Measurements from ENCODE around the gene CSAD. TPM values are rescaled to one million over a fixed set of nuclear protein-coding genes. Genes with fewer than 3 reads are reported as not detected.
"Not testable (repeated sequence)": the region's sequence is repeated elsewhere in the genome, so short reads cannot be mapped to it uniquely, and the experiment has no call there.

The CSAD gene
- total and polyA plus RNA-seq, 8 donors: 10.1 to 83.2 (median 21.4) TPM

DNA sequence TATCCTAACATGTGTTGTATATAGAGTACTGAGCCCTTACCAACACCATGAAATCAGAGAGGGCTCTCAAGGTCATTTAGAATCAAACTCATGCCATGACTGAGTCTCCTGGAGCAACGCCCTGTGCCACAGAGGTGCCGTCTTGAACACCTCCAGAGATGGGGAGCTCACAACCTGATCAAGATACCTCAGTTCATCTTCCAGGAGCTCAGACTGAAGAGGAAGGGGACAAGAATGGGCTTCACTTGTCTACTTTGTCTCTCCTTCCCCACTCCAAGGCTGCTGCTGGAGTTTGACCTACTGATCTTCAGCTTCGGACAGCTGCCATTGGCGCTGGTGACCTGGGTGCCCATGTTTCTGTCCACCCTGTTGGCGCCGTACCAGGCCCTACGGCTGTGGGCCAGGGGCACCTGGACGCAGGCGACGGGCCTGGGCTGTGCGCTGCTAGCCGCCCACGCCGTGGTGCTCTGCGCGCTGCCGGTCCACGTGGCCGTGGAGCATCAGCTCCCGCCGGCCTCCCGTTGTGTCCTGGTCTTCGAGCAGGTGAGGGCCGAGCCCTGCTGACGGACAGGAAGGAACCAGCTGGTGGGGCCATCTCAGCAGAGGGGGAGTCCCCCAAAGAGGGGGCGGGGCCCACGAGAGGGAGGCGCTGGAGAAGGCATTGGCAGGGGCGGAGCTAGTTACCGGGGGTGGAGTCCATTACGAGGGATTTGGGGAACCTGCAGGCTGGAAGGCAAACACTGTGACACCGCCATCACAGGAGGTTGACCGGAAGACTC lies 65.4 kb downstream of the CSAD start:
- H3K36me3 ChIP-seq: no peaks in the 10 kb centered on the region
- no peak for ATAC-seq
- no peak overlapping the region for H3K4me3 ChIP-seq
- FAIRE-seq: no peak
- WGBS, 2 donors: 89 to 93% methylated on average over 33 of the region's 33 CpGs
- no peak for DNase-seq
- no peaks in the 10 kb centered on the region for H3K27me3 ChIP-seq
- no peaks in the 10 kb centered on the region for H3K4me1 ChIP-seq
- TF ChIP-seq CTCF (IDR thresholded peaks at IDR 0.05): no peak
- H3K27ac ChIP-seq: no peak overlapping the region
- intact Hi-C loops (cut with DNase I): no loop called here
- H3K9me3 ChIP-seq: no peaks in the 10 kb centered on the region

- H3K9me3 ChIP-seq: no peaks in the 10 kb centered on the region
- H3K4me3 ChIP-seq: no peak overlapping the region
- ATAC-seq (no peak), DNase-seq (no peak), FAIRE-seq (no peak)
- no peak overlapping the region for H3K27ac ChIP-seq
- H3K36me3 ChIP-seq: no peaks in the 10 kb centered on the region
- no peak for TF ChIP-seq CTCF (IDR thresholded peaks at IDR 0.05)
- intact Hi-C loops (cut with DNase I): no loop called here
- no peaks in the 10 kb centered on the region for H3K27me3 ChIP-seq
- no peaks in the 10 kb centered on the region for H3K4me1 ChIP-seq
Measured at GRCh38 chr12:53113951-53114350, 66.8 kb downstream of the CSAD start.

GRCh38 chr12:53113136-53113705 lies 67.5 kb downstream of the CSAD start:
- ATAC-seq: no peak
- Histone ChIP-seq H3K4me3 (no peak overlapping the region), H3K4me1 (no peaks in the 10 kb centered on the region), H3K27me3 (no peaks in the 10 kb centered on the region), H3K36me3 (no peaks in the 10 kb centered on the region), H3K27ac (no peak overlapping the region), H3K9me3 (no peaks in the 10 kb centered on the region)
- no peak for TF ChIP-seq CTCF (IDR thresholded peaks at IDR 0.05)
- intact Hi-C loops (cut with DNase I): no loop called here
- FAIRE-seq: no peak
- 85 to 87% methylated on average over 12 of the region's 12 CpGs for WGBS, 2 donors
- no peak for DNase-seq

DNA sequence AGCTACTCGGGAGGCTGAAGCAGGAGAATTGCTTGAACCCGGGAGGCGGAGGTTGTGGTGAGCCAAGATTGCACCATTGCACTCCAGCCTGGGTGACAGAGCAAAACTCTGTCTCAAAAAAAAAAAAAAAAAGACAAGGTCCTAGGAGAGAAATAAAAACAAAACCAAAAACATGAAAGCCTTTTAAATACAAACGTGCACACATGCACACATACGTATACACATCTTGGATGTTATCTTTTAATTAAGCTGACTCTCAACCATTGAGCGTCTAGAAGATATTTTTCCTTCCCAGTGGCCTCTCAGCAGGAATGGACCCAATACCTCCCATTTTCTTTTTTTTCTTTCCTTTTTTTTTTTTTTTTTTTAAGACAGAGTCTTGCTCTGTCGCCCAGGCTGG lies 68.3 kb downstream of the CSAD start:
- intact Hi-C loops (cut with DNase I); H3K4me1 ChIP-seq; H3K36me3 ChIP-seq; ATAC-seq; H3K27ac ChIP-seq; H3K9me3 ChIP-seq; FAIRE-seq; H3K4me3 ChIP-seq; DNase-seq; H3K27me3 ChIP-seq: not testable (repeated sequence)
- WGBS, 2 donors: 88 to 92% methylated on average over 6 to 7 of the region's 7 CpGs

Other genes with a start within 250 kb of the CSAD start
- gene KRT18, start 231.8 kb downstream of the CSAD start, total RNA-seq: 100 to 1,000 TPM; 309 to 595 (median 384) TPM
- 100 to 1,000 TPM; 526 to 610 TPM for gene KRT18, start 231.8 kb downstream of the CSAD start, polyA plus RNA-seq
- 100 to 1,000 TPM; 343 to 522 (median 446) TPM for gene EIF4B, start 174.5 kb downstream of the CSAD start, total RNA-seq
- 10 to 100 TPM; 72.8 to 88.6 TPM for gene EIF4B, start 174.5 kb downstream of the CSAD start, polyA plus RNA-seq
- gene TNS2, start 130.9 kb downstream of the CSAD start, total RNA-seq: 10 to 100 TPM; 22.7 to 52.6 (median 28.2) TPM
- gene TNS2, start 130.9 kb downstream of the CSAD start, polyA plus RNA-seq: 100 to 1,000 TPM; 135 to 183 TPM
- gene SPRYD3, start 101.5 kb downstream of the CSAD start, total RNA-seq: 10 to 100 TPM; 37.1 to 47.2 (median 40.1) TPM
- 10 to 100 TPM; 25.7 to 36.1 TPM for gene SPRYD3, start 101.5 kb downstream of the CSAD start, polyA plus RNA-seq
- gene IGFBP6, start 83.3 kb downstream of the CSAD start, total RNA-seq: 10 to 100 TPM in 3 of 6 donors, 1 to 10 TPM in 3; 2.2 to 21.8 (median 9.2) TPM
- 10 to 100 TPM; 24.5 to 32.8 TPM for gene IGFBP6, start 83.3 kb downstream of the CSAD start, polyA plus RNA-seq
- gene SOAT2, start 77.4 kb downstream of the CSAD start, total RNA-seq: under 1 TPM in 2 of 6 donors, not detected in 4; 0.09 to 0.18 TPM
- under 1 TPM; 0.15 to 0.54 TPM for gene SOAT2, start 77.4 kb downstream of the CSAD start, polyA plus RNA-seq
- 10 to 100 TPM; 13.3 to 33.1 (median 19.8) TPM for gene ZNF740, start 203 bp downstream of the CSAD start, total RNA-seq
- 1 to 10 TPM; 5.2 to 7.6 TPM for gene ZNF740, start 203 bp downstream of the CSAD start, polyA plus RNA-seq
- gene ITGB7, start 26.3 kb upstream of the CSAD start, total RNA-seq: 1 to 10 TPM; 1.1 to 1.7 (median 1.4) TPM
- gene ITGB7, start 26.3 kb upstream of the CSAD start, polyA plus RNA-seq: 1 to 10 TPM; 1.6 to 1.8 TPM
- gene RARG, start 51.3 kb upstream of the CSAD start, total RNA-seq: 10 to 100 TPM in 2 of 6 donors, 1 to 10 TPM in 4; 4.4 to 18.7 (median 7.4) TPM
- 10 to 100 TPM; 10.3 to 11.7 TPM for gene RARG, start 51.3 kb upstream of the CSAD start, polyA plus RNA-seq
- under 1 TPM; 0.09 to 0.81 (median 0.50) TPM for gene ESPL1, start 87.4 kb upstream of the CSAD start, total RNA-seq
- gene ESPL1, start 87.4 kb upstream of the CSAD start, polyA plus RNA-seq: under 1 TPM; 0.09 to 0.27 TPM
- gene PFDN5, start 114.6 kb upstream of the CSAD start, total RNA-seq: 100 to 1,000 TPM; 203 to 247 (median 231) TPM
- 100 to 1,000 TPM; 874 to 875 TPM for gene PFDN5, start 114.6 kb upstream of the CSAD start, polyA plus RNA-seq
- gene MYG1, start 118.8 kb upstream of the CSAD start, total RNA-seq: 10 to 100 TPM; 25.4 to 34.1 (median 30.6) TPM
- 10 to 100 TPM; 58.1 to 76.9 TPM for gene MYG1, start 118.8 kb upstream of the CSAD start, polyA plus RNA-seq
- 10 to 100 TPM; 18.6 to 37.0 (median 22.6) TPM for gene AAAS, start 140.7 kb upstream of the CSAD start, total RNA-seq
- gene AAAS, start 140.7 kb upstream of the CSAD start, polyA plus RNA-seq: 10 to 100 TPM; 51.7 to 61.1 TPM
- gene SP7, start 155.4 kb upstream of the CSAD start, total RNA-seq: not detected
- gene SP7, start 155.4 kb upstream of the CSAD start, polyA plus RNA-seq: not detected
- gene SP1, start 199.3 kb upstream of the CSAD start, total RNA-seq: 10 to 100 TPM; 25.1 to 48.4 (median 32.5) TPM
- 10 to 100 TPM in 1 of 2 donors, 1 to 10 TPM in 1; 8.4 to 10.8 TPM for gene SP1, start 199.3 kb upstream of the CSAD start, polyA plus RNA-seq
- gene AMHR2, start 242.9 kb upstream of the CSAD start, total RNA-seq: 1 to 10 TPM; 1.7 to 8.1 (median 3.0) TPM
- gene AMHR2, start 242.9 kb upstream of the CSAD start, polyA plus RNA-seq: 1 to 10 TPM; 2.5 to 2.9 TPM